Stimulated activated CD4-positive, alpha-beta T cell treated with anti-CD3 and anti-CD28 coated beads, TNF-alpha, amount 100 ng/mL, for 1 hour (primary cell): Measurements from ENCODE around the gene INTS15.

Experiments used
- DNase-seq, 3 donors: peaks; one replicate each; pipeline ENCODE4 v3.0.0-alpha.2; 2020; ENCODE audit warnings: low read depth in 3 of 3, low spot score in 1 of 3

The INTS15 gene

GRCh38 chr7:6655636-6656385, 66.0 kb downstream of the INTS15 start:
- DNase-seq, result no peak

GRCh38 chr7:6656413-6656812, 66.6 kb downstream of the INTS15 start:
- no peak for DNase-seq
